Stimulated activated CD4-positive, alpha-beta T cell treated with anti-CD3 and anti-CD28 coated beads, Interleukin-2, amount 100 ng/mL, for 48 hours (primary cell): ENCODE measurements around the gene PLEKHA7.
"Not testable (repeated sequence)": the region's sequence is repeated elsewhere in the genome, so short reads cannot be mapped to it uniquely, and the experiment has no call there.

Experiments
- DNase-seq, 2 donors: peaks; one replicate each; pipeline ENCODE4 v3.0.0-alpha.2; 2020

The PLEKHA7 gene

DNA sequence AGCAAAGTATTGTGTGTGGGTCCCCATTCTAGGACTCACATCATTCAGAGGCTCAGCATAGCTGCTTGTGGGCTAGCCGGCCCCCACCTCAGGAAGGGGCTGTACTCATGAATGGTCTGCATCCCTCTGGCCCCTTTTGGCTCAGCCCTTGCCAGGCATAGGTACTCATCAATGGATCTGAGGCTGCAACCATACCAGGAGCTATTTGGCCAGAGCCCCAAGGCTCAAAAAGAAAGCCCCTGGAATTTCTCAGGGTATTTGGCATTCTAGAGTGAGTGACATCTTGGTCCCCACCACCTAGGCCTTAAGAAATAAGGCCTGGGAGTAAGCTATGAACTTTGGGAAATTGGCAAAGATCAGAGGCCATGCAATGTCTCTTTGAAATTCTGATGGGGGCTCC lies 38.3 kb downstream of the PLEKHA7 start:
- DNase-seq = no peak

DNA sequence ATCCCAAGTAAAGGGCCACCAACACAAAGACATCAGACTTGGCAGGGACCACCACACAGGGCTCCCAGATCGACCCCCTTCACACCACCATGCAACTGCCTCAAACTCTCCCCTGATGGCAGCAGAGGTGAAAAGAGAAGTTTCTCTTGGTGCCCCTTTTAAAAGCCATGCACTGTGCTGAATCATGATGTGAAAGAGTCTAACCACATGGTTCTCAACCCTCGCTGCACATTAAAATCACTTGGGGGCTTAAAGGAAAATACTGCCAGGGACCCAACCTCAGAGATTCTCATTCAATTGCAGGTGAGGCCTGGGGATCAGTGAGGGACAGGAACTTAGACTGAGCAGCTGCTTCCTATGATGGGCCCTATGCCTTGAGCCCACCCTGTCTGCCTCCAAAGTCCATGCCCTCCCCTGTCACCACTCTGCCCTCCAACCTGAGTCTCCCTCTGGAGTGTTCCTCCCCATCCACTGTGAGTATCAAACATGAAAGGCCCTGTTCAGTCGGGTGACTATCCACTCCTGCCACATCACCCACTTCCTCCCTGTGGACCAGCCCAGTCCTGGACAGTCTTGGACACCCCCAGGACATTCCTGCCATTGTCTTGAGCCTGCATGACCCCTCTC lies 40.8 kb downstream of the PLEKHA7 start:
- DNase-seq = no peak

DNA sequence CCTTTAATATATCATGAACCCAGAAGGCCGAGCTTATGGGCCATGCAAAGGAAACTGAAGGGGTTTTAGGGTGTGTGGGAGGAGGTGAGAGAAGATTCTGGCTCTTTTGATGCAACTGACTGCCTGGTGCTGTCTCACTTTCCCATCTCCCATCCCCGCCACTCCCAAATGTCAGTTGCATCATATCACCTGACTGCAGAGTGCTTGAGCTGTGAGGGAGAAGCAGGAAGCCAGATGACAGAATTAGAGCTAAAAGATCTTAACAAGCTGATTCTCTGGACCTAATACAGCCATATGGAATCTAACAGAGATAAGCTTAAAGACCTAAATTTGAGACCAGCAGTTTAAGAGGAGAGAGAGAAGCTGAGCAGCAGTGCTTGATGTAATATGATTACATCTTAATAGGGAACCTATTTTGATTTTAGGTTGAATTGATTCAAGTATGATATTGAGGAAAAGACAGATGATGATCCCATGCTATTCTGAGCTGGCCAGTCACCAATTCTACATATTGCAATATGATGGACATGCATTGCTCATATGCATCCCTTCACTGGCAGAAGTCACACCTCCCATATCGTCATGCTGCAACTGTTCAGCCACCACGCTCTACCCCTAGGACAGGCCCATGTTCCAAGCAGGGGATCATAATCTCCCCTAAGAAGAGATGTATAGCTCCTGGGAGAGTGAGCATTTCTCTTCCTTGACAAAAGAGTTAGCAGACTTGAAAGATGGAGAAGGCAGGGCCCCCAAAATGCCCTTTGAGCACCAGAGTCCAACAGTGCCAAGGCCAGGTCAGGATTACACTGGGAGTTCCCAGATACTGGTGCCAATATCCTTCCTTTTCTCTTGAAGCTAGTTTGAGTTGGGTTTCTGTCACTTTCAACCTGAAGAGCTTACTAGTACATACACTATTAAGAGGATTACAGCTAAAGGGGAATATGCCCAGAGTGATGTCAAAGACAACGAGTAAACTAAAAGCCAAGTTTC lies 44.9 kb downstream of the PLEKHA7 start:
- DNase-seq = no peak

GRCh38 chr11:16968196-16968595 lies 46.0 kb downstream of the PLEKHA7 start:
- DNase-seq = no peak

DNA sequence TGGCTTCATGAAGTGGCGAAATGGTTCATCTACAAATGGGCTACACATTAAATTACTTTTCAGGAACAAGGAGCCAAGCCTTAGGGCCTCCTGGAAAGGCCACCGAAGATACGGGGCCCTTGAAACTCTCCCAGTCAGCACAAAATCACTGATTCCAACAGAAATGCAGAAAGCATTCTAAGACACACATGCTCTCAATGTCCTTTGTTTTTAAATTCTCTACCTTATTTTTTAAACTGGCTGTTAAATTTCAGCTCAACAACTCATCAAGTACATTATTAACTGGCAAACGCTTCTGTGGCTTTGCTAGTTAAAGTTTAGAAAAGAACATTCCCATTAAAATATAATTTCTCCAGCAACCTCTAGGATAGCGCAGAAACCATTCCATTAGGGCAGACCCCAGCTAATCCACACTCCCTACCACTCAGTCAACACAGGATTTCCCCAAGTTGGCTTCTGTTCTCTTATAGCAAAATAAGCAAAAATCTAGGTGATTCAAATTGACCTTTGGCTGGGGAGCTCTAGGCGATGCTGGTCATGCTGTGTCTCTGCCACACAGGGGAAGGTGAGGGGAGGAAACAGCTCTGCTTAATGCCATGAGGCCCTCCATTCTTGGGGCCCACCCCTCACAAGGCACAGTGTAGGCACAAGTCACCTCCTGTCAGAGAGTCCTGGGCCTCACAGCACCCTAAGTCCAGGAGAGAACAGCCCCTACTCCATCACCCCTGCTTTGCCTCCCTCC lies 47.1 kb downstream of the PLEKHA7 start:
- no peak for DNase-seq

- no peak for DNase-seq
These were observed 49.7 kb downstream of the PLEKHA7 start for GRCh38 chr11:16964501-16964900.

- no peak for DNase-seq
These were observed 50.8 kb downstream of the PLEKHA7 start for GRCh38 chr11:16963316-16963876.

DNA sequence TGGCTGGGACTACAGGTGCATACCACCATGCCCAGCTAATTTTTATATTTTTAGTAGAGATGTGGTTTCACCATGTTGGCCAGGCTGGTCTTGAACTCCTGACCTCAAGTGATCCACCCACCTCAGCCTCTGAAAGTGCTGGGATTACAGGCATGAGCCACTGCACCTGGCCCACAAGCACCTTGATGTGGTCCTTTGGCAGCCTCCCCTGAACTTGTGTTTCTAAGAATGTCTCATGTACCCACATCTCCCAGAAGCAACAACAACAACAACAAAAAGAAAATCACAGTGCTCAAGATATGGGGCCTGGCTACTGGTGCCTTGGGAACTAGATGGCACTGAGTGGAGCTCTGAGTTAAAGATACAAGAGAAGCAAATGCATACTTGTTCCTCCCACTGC lies 51.6 kb downstream of the PLEKHA7 start:
- not testable (repeated sequence) for DNase-seq

DNA sequence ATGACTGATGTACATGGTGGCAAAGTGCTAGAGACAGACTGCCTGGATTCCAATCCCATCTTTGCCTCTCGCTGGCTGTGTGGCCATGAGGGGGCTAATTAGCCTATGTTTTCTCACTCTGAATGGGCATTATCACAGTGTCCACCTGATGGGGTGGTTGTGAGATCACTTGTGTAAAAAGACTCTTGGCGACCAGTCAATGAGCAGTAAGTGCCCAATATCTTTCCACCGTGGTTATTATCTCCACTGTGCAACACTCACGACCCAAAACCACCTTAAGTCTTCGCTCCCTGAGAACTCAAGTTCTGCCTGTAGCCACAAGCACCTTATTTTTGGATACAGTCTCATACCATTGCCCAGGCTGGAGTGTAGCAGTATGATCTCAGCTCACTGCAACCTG lies 52.1 kb downstream of the PLEKHA7 start:
- no peak for DNase-seq

DNA sequence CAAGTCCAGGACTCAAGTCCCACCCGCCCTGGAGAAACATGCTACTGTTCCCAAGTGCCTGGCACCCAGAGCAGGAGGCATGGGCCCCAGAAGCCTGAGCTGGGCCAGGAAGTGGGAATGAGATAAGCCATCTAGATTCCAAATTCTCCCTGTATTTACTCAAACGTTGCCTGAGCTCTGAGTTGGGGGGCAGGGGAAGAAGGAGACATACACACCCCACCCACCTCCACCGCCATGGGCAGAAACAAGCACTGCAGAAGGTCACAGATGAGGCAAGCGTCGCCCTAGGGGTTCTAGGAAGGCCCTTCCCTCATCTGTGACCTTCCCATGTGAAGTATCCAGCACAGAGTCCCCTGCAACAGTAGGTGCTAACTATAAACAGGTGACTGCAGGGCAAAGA lies 54.0 kb downstream of the PLEKHA7 start:
- no peak for DNase-seq

- no peak for DNase-seq
These were observed 54.6 kb downstream of the PLEKHA7 start for GRCh38 chr11:16959602-16960001.

- no peak for DNase-seq
These were observed 55.4 kb downstream of the PLEKHA7 start for GRCh38 chr11:16958833-16959232.

DNA sequence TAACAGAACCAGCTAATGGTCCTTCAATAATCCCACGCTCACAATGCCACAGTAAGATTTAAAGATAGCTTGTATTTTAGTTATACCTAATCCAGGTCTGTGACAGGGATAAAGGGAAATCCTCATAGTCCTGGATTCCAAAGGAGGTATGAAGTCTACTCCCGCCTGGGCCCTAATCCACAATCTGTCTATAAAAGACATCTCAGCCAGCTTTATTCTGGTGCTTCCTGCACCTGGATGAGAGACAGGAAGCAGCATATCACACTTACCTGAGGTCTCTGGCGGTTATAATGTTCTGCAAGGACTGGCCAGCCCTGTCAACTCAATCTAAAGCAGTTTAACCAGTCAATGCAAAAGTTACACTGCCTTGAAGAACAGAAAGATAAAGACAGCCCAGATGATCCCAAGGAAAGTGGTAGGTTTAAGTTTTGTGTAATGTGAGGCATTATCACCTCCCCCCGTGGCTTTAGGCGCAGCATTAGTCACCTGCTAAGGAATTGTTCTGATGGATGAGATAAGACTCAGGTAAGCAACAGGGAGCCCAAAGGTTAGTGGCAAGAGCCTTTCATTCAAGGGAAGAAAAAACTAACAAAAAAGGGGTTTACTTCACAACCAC lies 57.6 kb downstream of the PLEKHA7 start:
- DNase-seq = no peak

- no peak for DNase-seq
These were observed 60.6 kb downstream of the PLEKHA7 start for GRCh38 chr11:16953663-16954062.

- no peak for DNase-seq
These were observed 67.5 kb downstream of the PLEKHA7 start for GRCh38 chr11:16946477-16947282.

DNA sequence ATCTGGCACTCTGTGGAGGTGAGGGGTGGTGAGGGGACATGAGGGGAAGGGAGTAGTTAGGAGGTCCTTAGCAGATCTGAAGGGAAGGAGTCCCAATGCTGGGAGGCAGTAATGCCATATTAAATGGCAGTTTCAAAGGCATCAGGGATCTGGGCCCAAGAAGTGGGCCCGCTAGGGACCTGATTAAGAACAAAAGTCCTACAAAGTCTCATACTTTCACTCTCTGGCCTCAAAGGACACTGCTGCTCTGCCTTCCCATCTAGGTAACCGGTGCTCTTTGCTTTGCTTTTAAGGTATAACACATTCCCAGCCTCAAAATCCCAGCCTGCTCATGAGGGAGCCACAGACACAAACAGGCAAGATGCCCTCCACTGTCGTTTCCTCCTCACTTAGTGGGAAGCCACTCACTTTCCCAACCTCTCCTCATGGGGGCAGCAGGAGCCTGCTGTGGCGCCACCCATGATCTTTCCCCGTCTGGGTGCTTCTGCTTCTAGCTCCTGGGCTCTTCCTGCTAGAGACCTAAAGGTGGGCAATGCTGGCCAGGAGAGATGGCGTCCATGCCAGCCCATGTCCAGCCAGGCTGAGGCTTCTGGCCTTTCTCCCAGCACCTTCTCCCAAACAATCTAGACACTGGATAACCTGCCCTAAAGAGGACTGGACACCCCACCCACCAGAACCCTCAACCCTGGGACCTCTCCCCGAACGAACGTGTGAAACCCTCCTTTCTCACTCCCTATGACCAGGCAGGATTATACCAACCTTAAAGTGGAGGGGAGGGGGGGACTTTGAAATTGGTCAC lies 68.3 kb downstream of the PLEKHA7 start:
- peak; percentile 25 to 31 for DNase-seq

DNA sequence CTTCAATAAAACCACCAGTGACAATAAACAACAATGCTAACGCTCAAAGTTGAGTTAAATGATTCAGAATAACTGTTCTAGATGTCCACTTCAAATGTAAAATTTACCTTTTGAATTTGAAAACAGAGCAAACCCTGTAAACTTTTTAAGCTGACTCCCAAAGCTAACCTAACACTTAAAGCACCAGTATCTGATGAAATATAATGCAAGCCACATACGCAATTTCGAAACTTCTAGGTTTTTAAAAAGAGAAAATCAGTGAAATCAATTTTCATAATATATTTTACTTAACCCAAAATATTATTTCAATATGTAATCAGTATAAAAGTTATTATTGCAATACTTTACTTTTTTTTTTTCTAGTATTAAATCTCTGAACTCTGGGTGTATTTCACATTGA lies 71.3 kb downstream of the PLEKHA7 start:
- DNase-seq = no peak

- DNase-seq = no peak
These were observed 71.9 kb downstream of the PLEKHA7 start for GRCh38 chr11:16942342-16942741.

DNA sequence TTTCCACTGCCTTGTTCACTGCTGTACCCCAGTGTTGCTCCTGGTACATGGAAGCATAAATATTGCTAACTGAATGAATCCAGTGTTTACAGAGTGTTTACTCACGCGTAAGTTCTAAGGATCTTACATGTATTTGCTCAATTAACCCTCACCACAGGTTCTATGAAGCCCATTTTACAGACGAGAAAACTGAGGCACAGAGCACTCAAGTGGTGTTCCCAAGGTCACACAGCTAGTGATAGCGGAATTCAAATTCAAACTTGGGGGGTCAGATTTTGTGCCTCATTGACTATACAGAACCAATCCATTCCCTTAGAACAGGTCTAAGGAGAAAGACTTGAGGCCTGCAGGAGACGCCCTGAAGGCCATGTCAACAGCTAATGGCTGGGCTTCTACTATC lies 72.3 kb downstream of the PLEKHA7 start:
- no peak for DNase-seq

DNA sequence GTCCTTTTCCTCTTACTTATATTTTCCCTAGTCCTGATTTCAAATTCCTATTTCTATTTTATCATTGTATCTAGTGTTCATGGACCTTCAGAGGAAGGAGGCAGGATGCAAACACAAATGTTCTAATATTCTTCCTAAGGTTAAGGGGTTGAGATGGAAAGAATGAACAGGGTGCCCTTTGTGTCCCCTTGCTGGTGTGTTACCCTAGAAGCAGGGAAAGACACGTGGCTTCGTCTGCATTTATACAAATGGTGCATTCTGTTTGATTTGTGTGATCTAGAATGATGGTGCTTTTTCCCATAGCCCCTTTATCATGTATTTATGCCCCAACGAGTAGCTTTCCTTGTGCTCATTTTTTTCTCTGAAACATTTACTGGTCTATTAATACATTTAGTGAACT lies 76.2 kb downstream of the PLEKHA7 start:
- DNase-seq = no peak

DNA sequence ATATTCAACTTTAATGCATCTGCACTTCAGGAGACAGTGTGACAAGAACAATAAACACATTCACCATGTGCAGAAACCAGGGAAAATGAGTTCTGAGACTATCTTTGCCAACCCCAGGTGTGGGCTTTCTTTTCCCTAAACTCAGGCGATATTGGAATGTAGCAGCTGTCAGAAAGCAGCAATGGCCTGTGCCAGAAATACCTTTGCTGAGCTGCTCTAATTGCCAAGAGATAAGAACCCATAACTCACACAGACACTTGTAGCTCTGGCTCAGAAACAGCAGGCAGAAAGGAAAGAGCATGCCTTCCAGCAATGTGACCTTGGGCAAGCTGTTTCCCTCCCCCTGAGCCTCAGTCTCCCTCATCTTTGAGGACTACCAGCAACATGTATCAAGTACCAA lies 77.6 kb downstream of the PLEKHA7 start:
- no peak for DNase-seq
